Right lobe of liver (tissue), 6 donors: ENCODE results near the gene XAB2. TPM values are rescaled to one million over a fixed set of nuclear protein-coding genes. Genes with fewer than 3 reads are reported as not detected.

Experiments used
- ATAC-seq, 4 donors: fragments of 200-7000 bp; cut with Tn5 transposase; one replicate each; pipeline ENCODE4 v1.9.1; 2020; ENCODE audit warnings: mild to moderate bottlenecking in 4 of 4, moderate library complexity in 4 of 4
- DNase-seq, 3 donors: peaks; one replicate each; pipeline ENCODE4 v3.0.0-alpha.2; 2020
- H3K27ac ChIP-seq, 3 donors: fragments of 200-600 bp; one replicate each; pipeline ENCODE4 v1.8.0; 2022
- H3K27me3 ChIP-seq, 2 donors: fragments of 200-600 bp; one replicate each; pipeline ENCODE4 v1.8.0; 2022
- H3K36me3 ChIP-seq, 4 donors: fragments of 200-600 bp; sonication (generic) in 1 of 4; one replicate each; pipeline versions ENCODE4 v1.5.1 to v1.8.0; 2017 to 2022; ENCODE audit warnings: control low read depth in 1 of 4
- H3K4me1 ChIP-seq, 4 donors: fragments of 200-600 bp; sonication (generic) in 1 of 4; one replicate each; pipeline versions ENCODE4 v1.5.1 to v1.8.0; 2017 to 2022; ENCODE audit warnings: control low read depth in 1 of 4
- H3K4me3 ChIP-seq, 3 donors: fragments of 200-600 bp; one replicate each; pipeline ENCODE4 v1.8.0; 2022
- H3K9me3 ChIP-seq, 4 donors: fragments of 200-600 bp; sonication (generic) in 1 of 4; one replicate each; pipeline versions ENCODE4 v1.5.1 to v1.8.0; 2017 to 2022; ENCODE audit warnings: control low read depth in 1 of 4
- POLR2A ChIP-seq: fragments of 450-650 bp; IDR thresholded peaks from one replicate; pipeline ENCODE4 v1.6.1; 2017; ENCODE audit warnings: antibody characterized with exemption, mild to moderate bottlenecking
- WGBS: methylation state at CpG from one replicate; pipeline ENCODE4 v1.1.6; 2018; ENCODE audit warnings: low coverage, low lambda C conversion rate; ENCODE audit not compliant: insufficient coverage; ENCODE audit errors: missing lambda C conversion rate; 5-methylcytosine and 5-hydroxymethylcytosine counted together
- intact Hi-C, 2 donors: fragments of 100-400 bp; cut with DNase I; formaldehyde crosslinking; loops; one replicate each; pipeline versions ENCODE4 v1.11.2 to v1.14.1; 2022
- total RNA-seq, 6 experiments: library from RNA; depleted of rRNA in 2 of 6; stranded (reverse); fragments of >200 nt in 2 of 6; fragmentation: NEBNext Ultra II Directional in 3 of 6; extraction: Animal tissue kit (Norgen Biotek cat#: 25700) in 3 of 6; gene quantifications; one replicate each; pipeline versions ENCODE4 v1.1.0 to v1.2.4, GENCODE V29; 2016 to 2023
- TF ChIP-seq, protein P1 (sequence below), 4 donors: fragments of 200-600 bp in 3 of 4; fragments of 450-650 bp in 1 of 4; IDR thresholded peaks; one replicate each; pipeline versions ENCODE4 v1.5.1 to v1.8.0; 2016 to 2022; ENCODE audit warnings: antibody characterized with exemption in 4 of 4, mild to moderate bottlenecking in 2 of 4
- donor health status: DM: no; HTN: yes; CAD: no.
- donor health status: DM: no; HTN: no; CAD: no.
- donor health status: DM: no; HTN: no; CAD: no.
- donor health status: DM: no; HTN: yes; CAD: no.
- donor health status: DM: no; HTN: yes; CAD: no.

XAB2 gene
- total RNA-seq, 6 experiments from 2014 or later = 12.8 to 21.3 (median 17.8) TPM

DNA sequence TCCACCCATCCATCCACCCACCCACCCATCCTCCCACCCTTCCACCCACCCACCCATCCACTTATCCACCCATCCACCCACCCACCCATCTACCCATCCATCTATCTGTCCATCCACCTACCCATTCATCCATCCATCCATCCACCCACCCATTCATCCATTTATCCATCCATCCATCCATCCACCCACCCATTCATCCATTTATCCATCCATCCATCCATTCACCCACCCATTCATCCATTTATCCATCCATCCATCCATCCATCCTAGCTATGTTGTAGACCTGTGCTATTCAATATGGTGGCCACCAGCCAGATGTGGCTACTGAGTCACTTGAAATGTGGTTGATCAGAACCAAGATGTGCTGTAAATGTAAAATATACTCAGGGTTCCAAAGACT lies 28.6 kb downstream of the XAB2 start:
- Histone ChIP-seq H3K9me3 (no peaks in the 10 kb centered on the region), H3K27me3 (no peaks in the 10 kb centered on the region), H3K36me3 (no peaks in the 10 kb centered on the region), H3K27ac (no peak overlapping the region), H3K4me3 (no peak overlapping the region), H3K4me1 (peaks cover 0 to 16% (median 7%) of the 10 kb centered on the region in 4 donors)
- ATAC-seq (no peak), DNase-seq (no peak)
- TF ChIP-seq, protein P1, sequence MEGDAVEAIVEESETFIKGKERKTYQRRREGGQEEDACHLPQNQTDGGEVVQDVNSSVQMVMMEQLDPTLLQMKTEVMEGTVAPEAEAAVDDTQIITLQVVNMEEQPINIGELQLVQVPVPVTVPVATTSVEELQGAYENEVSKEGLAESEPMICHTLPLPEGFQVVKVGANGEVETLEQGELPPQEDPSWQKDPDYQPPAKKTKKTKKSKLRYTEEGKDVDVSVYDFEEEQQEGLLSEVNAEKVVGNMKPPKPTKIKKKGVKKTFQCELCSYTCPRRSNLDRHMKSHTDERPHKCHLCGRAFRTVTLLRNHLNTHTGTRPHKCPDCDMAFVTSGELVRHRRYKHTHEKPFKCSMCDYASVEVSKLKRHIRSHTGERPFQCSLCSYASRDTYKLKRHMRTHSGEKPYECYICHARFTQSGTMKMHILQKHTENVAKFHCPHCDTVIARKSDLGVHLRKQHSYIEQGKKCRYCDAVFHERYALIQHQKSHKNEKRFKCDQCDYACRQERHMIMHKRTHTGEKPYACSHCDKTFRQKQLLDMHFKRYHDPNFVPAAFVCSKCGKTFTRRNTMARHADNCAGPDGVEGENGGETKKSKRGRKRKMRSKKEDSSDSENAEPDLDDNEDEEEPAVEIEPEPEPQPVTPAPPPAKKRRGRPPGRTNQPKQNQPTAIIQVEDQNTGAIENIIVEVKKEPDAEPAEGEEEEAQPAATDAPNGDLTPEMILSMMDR (IDR thresholded peaks at IDR 0.05) = no peak
- no peak for TF ChIP-seq POLR2A
- intact Hi-C loops = no loop called here

DNA sequence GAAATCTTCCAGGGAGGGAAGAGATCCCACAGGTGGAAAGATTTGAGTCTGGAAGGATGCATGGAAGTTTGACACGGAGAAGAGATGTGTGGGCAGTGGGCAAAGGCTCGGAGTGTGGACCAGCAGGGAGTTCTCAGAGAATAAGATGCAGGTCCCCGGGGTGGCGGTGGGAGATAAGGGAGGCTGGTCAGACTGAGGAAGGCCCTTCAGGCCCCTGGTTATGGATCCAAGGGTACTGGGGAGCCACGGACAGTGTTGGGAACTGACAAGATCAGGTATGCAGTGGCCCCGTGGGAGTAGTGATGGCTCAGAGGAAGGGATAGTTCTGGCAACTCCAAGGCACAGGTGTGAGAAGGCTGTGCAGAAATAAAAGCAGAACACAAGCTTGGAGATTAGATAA lies 31.2 kb downstream of the XAB2 start:
- TF ChIP-seq, protein P1 (IDR thresholded peaks at IDR 0.05) = no peak
- TF ChIP-seq POLR2A = no peak
- DNase-seq (no peak), ATAC-seq (no peak)
- no peaks in the 10 kb centered on the region for H3K36me3 ChIP-seq
- no peak overlapping the region for H3K4me3 ChIP-seq
- peaks cover 0 to 15% (median 7%) of the 10 kb centered on the region in 4 donors for H3K4me1 ChIP-seq
- H3K27ac ChIP-seq = no peak overlapping the region
- H3K27me3 ChIP-seq = no peaks in the 10 kb centered on the region
- intact Hi-C loops = no loop called here
- no peaks in the 10 kb centered on the region for H3K9me3 ChIP-seq
- WGBS = 71% methylated on average over 4 of the region's 6 CpGs

DNA sequence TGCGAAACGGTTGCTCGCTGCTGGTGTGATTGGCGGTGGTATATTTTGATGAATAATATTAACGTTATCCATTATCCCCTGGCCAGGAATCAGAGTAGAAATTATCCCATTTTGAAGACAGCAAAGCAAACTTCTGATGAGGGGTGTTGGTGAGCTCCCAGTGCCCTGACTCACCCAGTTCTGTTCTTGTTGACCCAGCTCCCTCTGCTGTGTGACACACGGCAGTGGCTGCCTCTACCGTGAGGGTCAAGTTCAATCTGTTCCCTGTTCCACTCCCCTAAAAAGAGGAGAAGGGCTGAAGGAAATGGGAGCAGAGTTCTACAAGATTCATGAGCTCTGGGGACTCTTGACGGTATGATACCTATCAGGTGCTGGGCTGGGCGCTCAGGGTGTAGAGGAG lies 31.7 kb downstream of the XAB2 start:
- no peak overlapping the region for H3K4me3 ChIP-seq
- no peak overlapping the region for H3K27ac ChIP-seq
- intact Hi-C loops = no loop called here
- peak in 1 of 3 donors; percentile 28 for DNase-seq
- H3K36me3 ChIP-seq = no peaks in the 10 kb centered on the region
- ATAC-seq = peak in 1 of 4 donors; percentile 69
- peaks cover 0 to 10% (median 5%) of the 10 kb centered on the region in 4 donors for H3K4me1 ChIP-seq
- H3K27me3 ChIP-seq = no peaks in the 10 kb centered on the region
- WGBS = 58% methylated on average over 8 of the region's 9 CpGs
- no peaks in the 10 kb centered on the region for H3K9me3 ChIP-seq
- TF ChIP-seq POLR2A = no peak
- TF ChIP-seq, protein P1 (IDR thresholded peaks at IDR 0.05) = no peak

DNA sequence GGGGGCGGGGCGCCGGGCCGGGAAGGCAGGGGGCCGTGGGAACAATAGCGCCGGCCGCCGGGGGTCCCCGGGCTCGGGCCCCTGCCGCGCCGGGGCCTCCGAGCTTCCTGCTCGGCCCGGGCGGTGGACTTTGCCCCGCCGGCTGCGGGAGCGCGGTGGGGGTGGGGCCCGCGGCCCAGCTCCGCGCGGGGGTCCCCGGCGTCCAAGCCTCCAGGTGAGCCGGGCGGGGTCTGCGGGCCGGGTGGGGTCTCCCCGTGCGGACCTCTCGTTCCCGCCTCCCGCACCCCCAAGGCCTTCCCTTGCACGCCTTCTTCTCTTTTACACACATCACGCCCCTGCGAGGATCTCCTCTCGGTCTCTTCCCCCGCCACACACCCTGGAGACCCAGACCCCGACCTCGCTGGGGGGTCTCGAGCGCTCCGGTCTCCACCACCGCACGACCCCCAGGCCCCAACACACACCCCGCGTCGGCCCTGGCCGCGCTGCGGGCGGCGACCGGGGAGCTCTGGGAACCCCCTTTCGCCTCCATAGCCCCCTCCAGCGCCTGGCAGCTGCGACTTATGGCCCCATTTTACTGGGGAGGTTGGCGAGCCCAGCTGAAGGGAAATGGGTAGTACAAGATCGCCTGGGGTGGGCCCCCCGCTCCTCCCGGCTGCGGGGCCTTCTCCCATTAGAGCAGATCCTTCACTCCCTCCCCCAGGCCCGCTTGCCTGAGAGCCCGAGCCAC lies 33.0 kb downstream of the XAB2 start:
- peaks cover 0 to 9% (median 0%) of the 10 kb centered on the region in 4 donors for H3K4me1 ChIP-seq
- no peaks in the 10 kb centered on the region for H3K9me3 ChIP-seq
- 0% methylated on average over 6 of the region's 70 CpGs for WGBS
- DNase-seq (peak in 2 of 3 donors; percentile 19 to 45), ATAC-seq (peak; percentile 57 to 69 (median 60))
- no peaks in the 10 kb centered on the region for H3K27me3 ChIP-seq
- intact Hi-C loops = no loop called here
- no peaks in the 10 kb centered on the region for H3K36me3 ChIP-seq
- no peak for TF ChIP-seq POLR2A
- TF ChIP-seq, protein P1 (IDR thresholded peaks at IDR 0.05) = no peak
- no peak overlapping the region for H3K27ac ChIP-seq
- peak overlapping the region; percentile 55 to 71 (median 66) for H3K4me3 ChIP-seq
